Liver (tissue), 3 donors: ENCODE data around the gene GPR179.

Source experiments
- CTCF ChIP-seq: fragments of 150-350 bp; IDR thresholded peaks from 2 replicates; pipeline ENCODE4 v1.5.1; 2017; ENCODE audit warnings: improper control_type of control experiment, low read depth, low read length; ENCODE audit not compliant: missing input control
- FOXA1 ChIP-seq: IDR thresholded peaks from 2 replicates; pipeline ENCODE4 v1.6.1; 2016; ENCODE audit warnings: antibody characterized with exemption
- HNF4G ChIP-seq: IDR thresholded peaks from 2 replicates; pipeline ENCODE4 v1.6.1; 2016; ENCODE audit warnings: antibody characterized with exemption
- MAX ChIP-seq: IDR thresholded peaks from 2 replicates; pipeline ENCODE4 v1.6.1; 2016; ENCODE audit warnings: antibody characterized with exemption
- RAD21 ChIP-seq, 2 donors: IDR thresholded peaks; 2 replicates each; pipeline ENCODE4 v1.6.1; 2016; ENCODE audit warnings: antibody characterized with exemption in 2 of 2, mild to moderate bottlenecking in 2 of 2
- REST ChIP-seq: IDR thresholded peaks from 2 replicates; pipeline ENCODE4 v1.6.1; 2016; ENCODE audit warnings: antibody characterized with exemption, mild to moderate bottlenecking
- RXRA ChIP-seq, 2 donors: IDR thresholded peaks; 2 replicates each; pipeline ENCODE4 v1.6.1; 2017 to 2018; ENCODE audit warnings: antibody characterized with exemption in 2 of 2, mild to moderate bottlenecking in 1 of 2
- SP1 ChIP-seq: IDR thresholded peaks from 2 replicates; pipeline ENCODE4 v1.6.1; 2018; ENCODE audit warnings: antibody characterized with exemption, mild to moderate bottlenecking
- TAF1 ChIP-seq: conservative IDR thresholded peaks from 2 replicates; pipeline ENCODE4 v1.6.1; 2016; ENCODE audit warnings: antibody characterized with exemption, mild to moderate bottlenecking
- YY1 ChIP-seq: IDR thresholded peaks from 2 replicates; pipeline ENCODE4 v1.6.1; 2016; ENCODE audit warnings: antibody characterized with exemption, mild to moderate bottlenecking
- ZBTB33 ChIP-seq: IDR thresholded peaks from 2 replicates; pipeline ENCODE4 v1.6.1; 2016; ENCODE audit warnings: antibody characterized with exemption
- donor health status: healthy.
- donor health status: healthy.

- no peak for TF ChIP-seq CTCF
- no peak for TF ChIP-seq SP1
- no peak for TF ChIP-seq ZBTB33
- TF ChIP-seq REST: no peak
- TF ChIP-seq RXRA (IDR thresholded peaks at IDR 0.05): no peak
- no peak for TF ChIP-seq MAX
- TF ChIP-seq YY1: no peak
- TF ChIP-seq HNF4G: no peak
- TF ChIP-seq RAD21 (IDR thresholded peaks at IDR 0.05): no peak
- no peak for TF ChIP-seq FOXA1
- no peak for TF ChIP-seq TAF1
Observed at GRCh38 chr17:38361694-38362465, 18.1 kb upstream of the GPR179 start.
